Mesenchymal stem cell (in vitro differentiated cells and primary cell): Measurements from ENCODE around the gene TMEM181.

Experiments used
- DNase-seq: peaks from one replicate; pipeline ENCODE4 v3.0.0-alpha.2; 2013
- H2AFZ ChIP-seq: one replicate; pipeline ENCODE4 v1.6.1; 2013; ENCODE audit warnings: low read depth, mild to moderate bottlenecking, control low read depth, inconsistent platforms, low read length, moderate library complexity
- H2AK5ac ChIP-seq: 2 replicates; pipeline ENCODE4 v1.6.1; 2013; ENCODE audit warnings: low read length, moderate library complexity, mild to moderate bottlenecking, inconsistent platforms; ENCODE audit not compliant: severe bottlenecking
- H2BK120ac ChIP-seq: one replicate; pipeline ENCODE4 v1.6.1; 2013; ENCODE audit warnings: low read depth, mild to moderate bottlenecking, inconsistent platforms, low read length, moderate library complexity
- H2BK12ac ChIP-seq, 2 experiments: one replicate each; pipeline ENCODE4 v1.6.1; 2013; ENCODE audit warnings: inconsistent platforms in 2 of 2, low read length in 2 of 2, mild to moderate bottlenecking in 2 of 2, moderate library complexity in 2 of 2, control low read depth in 1 of 2
- H2BK15ac ChIP-seq: one replicate; pipeline ENCODE4 v1.6.1; 2013; ENCODE audit warnings: mild to moderate bottlenecking, low read depth, inconsistent platforms; ENCODE audit not compliant: poor library complexity, severe bottlenecking
- H2BK5ac ChIP-seq: 2 replicates; pipeline ENCODE4 v1.6.1; 2013; ENCODE audit warnings: low read depth, mild to moderate bottlenecking, low read length, control low read depth, inconsistent platforms; ENCODE audit not compliant: poor library complexity, severe bottlenecking
- H3K14ac ChIP-seq, 2 experiments: one replicate each; pipeline ENCODE4 v1.6.1; 2013; ENCODE audit warnings: inconsistent platforms in 2 of 2, low read length in 2 of 2, control low read depth in 1 of 2, mild to moderate bottlenecking in 1 of 2, moderate library complexity in 1 of 2
- H3K18ac ChIP-seq, 2 experiments: one replicate each; pipeline ENCODE4 v1.6.1; 2013; ENCODE audit warnings: inconsistent platforms in 2 of 2, low read length in 2 of 2, control low read depth in 1 of 2, low read depth in 1 of 2, mild to moderate bottlenecking in 1 of 2
- H3K23ac ChIP-seq, 2 experiments: one replicate each; pipeline ENCODE4 v1.6.1; 2013; ENCODE audit warnings: inconsistent platforms in 2 of 2, low read length in 2 of 2, mild to moderate bottlenecking in 2 of 2, moderate library complexity in 2 of 2, control low read depth in 1 of 2
- H3K27ac ChIP-seq: 2 replicates; pipeline ENCODE4 v1.5.1; 2013; ENCODE audit warnings: mild to moderate bottlenecking, moderate library complexity, low read length, control low read depth, inconsistent platforms; ENCODE audit not compliant: poor library complexity, severe bottlenecking
- H3K27me3 ChIP-seq, 2 experiments: 2 replicates each; pipeline versions ENCODE4 v1.6.1 to v1.7.0; 2013; ENCODE audit warnings: low read length in 2 of 2, mild to moderate bottlenecking in 2 of 2, moderate library complexity in 2 of 2, control low read depth in 1 of 2, inconsistent platforms in 1 of 2; ENCODE audit not compliant: control insufficient read depth in 1 of 2, insufficient read depth in 1 of 2
- H3K36me3 ChIP-seq, 2 experiments: 2 replicates each; pipeline versions ENCODE4 v1.6.1 to v1.7.0; 2013; ENCODE audit warnings: low read length in 2 of 2, control low read depth in 1 of 2, inconsistent platforms in 1 of 2, low read depth in 1 of 2, mild to moderate bottlenecking in 1 of 2; ENCODE audit not compliant: insufficient read depth in 2 of 2, control insufficient read depth in 1 of 2
- H3K4ac ChIP-seq, 2 experiments: one replicate each; pipeline ENCODE4 v1.6.1; 2013; ENCODE audit warnings: inconsistent platforms in 2 of 2, low read length in 2 of 2, mild to moderate bottlenecking in 2 of 2, moderate library complexity in 2 of 2, control low read depth in 1 of 2, low read depth in 1 of 2
- H3K4me1 ChIP-seq: 2 replicates; pipeline ENCODE4 v1.6.1; 2013; ENCODE audit warnings: low read depth, low read length, control low read depth; ENCODE audit not compliant: control insufficient read depth, insufficient read depth
- H3K4me2 ChIP-seq: 2 replicates; pipeline ENCODE4 v1.6.1; 2013; ENCODE audit warnings: low read length, mild to moderate bottlenecking, inconsistent platforms; ENCODE audit not compliant: poor library complexity, severe bottlenecking
- H3K4me3 ChIP-seq, 2 experiments: 2 replicates each; pipeline versions ENCODE4 v1.5.1 to v1.7.0; 2013; ENCODE audit warnings: low read length in 2 of 2, mild to moderate bottlenecking in 2 of 2, control low read depth in 1 of 2, low read depth in 1 of 2; ENCODE audit not compliant: insufficient read depth in 1 of 2
- H3K79me1 ChIP-seq: replicated peaks from 2 replicates; pipeline ENCODE4 v1.6.1; 2013; ENCODE audit warnings: mild to moderate bottlenecking, control low read depth, low read length, inconsistent platforms; ENCODE audit not compliant: poor library complexity, severe bottlenecking
- H3K9ac ChIP-seq: 2 replicates; pipeline ENCODE4 v1.7.0; 2013; ENCODE audit warnings: mild to moderate bottlenecking, low read length, moderate library complexity
- H3K9me3 ChIP-seq: 2 replicates; pipeline ENCODE4 v1.7.0; 2013; ENCODE audit warnings: mild to moderate bottlenecking, low read length; ENCODE audit not compliant: control insufficient read depth
- H4K8ac ChIP-seq: one replicate; pipeline ENCODE4 v1.6.1; 2013; ENCODE audit warnings: inconsistent platforms, mild to moderate bottlenecking, low read length, moderate library complexity
- H4K91ac ChIP-seq: one replicate; pipeline ENCODE4 v1.6.1; 2013; ENCODE audit warnings: mild to moderate bottlenecking, low read length, inconsistent platforms
- WGBS: methylation state at CpG from one replicate; pipeline ENCODE4 v1.1.7; 2013; ENCODE audit warnings: mixed read lengths; 5-methylcytosine and 5-hydroxymethylcytosine counted together

The TMEM181 gene

DNA sequence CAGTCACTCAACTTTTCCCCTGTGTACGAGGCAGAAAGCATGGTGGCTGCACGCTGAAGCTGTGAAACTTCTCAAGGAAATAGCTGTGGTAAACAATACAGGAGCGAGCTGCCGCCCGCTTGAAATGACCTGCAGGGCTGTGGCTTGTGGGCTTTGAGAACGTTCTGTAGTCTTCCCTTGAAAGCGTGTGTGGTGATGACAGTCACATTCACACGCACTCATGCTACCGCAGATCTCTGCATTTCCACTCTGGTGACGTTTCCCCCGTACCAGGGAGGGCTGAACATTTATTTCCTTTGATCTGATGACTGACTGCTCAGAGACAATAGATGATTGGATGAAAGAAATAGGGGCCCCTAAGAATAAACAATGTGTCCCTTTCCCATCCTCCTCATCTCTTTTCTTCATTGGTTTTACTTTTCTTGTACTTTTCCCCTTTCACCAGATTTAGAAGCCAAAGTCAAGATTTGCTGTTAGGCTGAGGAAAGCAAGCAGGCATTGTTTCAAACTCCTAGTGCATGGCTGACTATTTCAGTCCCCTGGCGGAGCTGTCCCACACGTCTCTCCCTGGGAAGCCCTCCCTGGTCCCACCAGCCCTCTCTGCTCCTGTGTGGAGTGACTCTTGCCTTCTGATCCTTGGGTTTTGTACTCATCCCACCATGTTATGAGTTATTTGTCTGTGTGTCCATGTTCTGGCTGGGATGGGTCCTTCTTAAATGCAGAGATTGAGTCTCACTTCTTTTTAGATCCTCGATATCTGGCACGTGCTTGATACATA lies 93.9 kb downstream of the TMEM181 start:
- Histone ChIP-seq H3K4me3 (no peak overlapping the region), H4K8ac (peak overlapping the region; percentile 88), H3K4me2 (no peak overlapping the region), H2BK12ac (peak overlapping the region; percentile 98), H3K9me3 (no peaks in the 10 kb centered on the region), H2BK120ac (peak overlapping the region; percentile 73), H3K23ac (no peak overlapping the region), H3K9ac (peak overlapping the region; percentile 70), H2AFZ (no peak overlapping the region), H3K14ac (no peak overlapping the region), H4K91ac (peak overlapping the region; percentile 83), H2BK15ac (no peak overlapping the region), H3K4ac (peak overlapping the region; percentile 66 to 80), H3K79me1 (no peaks in the 10 kb centered on the region), H2AK5ac (no peak overlapping the region), H3K4me1 (peaks cover 20% of the 10 kb centered on the region), H3K27me3 (no peaks in the 10 kb centered on the region), H3K27ac (no peak overlapping the region), H2BK5ac (no peak overlapping the region), H3K18ac (peak overlapping the region; percentile 72 to 94), H3K36me3 (no peaks in the 10 kb centered on the region)
- 92% methylated on average over 15 of the region's 15 CpGs for WGBS
- peak; percentile 56 for DNase-seq

GRCh38 chr6:158654498-158654897 lies 94.6 kb downstream of the TMEM181 start:
- H3K14ac ChIP-seq, result no peak overlapping the region
- H2BK5ac ChIP-seq, result no peak overlapping the region
- no peak overlapping the region for H3K4me2 ChIP-seq
- WGBS, result 11% methylated on average over 4 of the region's 6 CpGs
- peak overlapping the region; percentile 70 for H3K9ac ChIP-seq
- peak overlapping the region; percentile 73 for H2BK120ac ChIP-seq
- H2BK12ac ChIP-seq, result peak overlapping the region; percentile 88 to 98
- no peak overlapping the region for H2AK5ac ChIP-seq
- no peak overlapping the region for H2AFZ ChIP-seq
- H3K18ac ChIP-seq, result peak overlapping the region; percentile 41 to 94
- no peak overlapping the region for H3K4me3 ChIP-seq
- H4K8ac ChIP-seq, result peak overlapping the region; percentile 88
- peak overlapping the region; percentile 66 to 80 for H3K4ac ChIP-seq
- H3K4me1 ChIP-seq, result peaks cover 15% of the 10 kb centered on the region
- no peak overlapping the region for H2BK15ac ChIP-seq
- peak overlapping the region; percentile 3 for H3K27ac ChIP-seq
- no peaks in the 10 kb centered on the region for H3K36me3 ChIP-seq
- H3K9me3 ChIP-seq, result no peaks in the 10 kb centered on the region
- H3K79me1 ChIP-seq, result no peaks in the 10 kb centered on the region
- DNase-seq, result peak; percentile 97
- no peaks in the 10 kb centered on the region for H3K27me3 ChIP-seq
- H4K91ac ChIP-seq, result peak overlapping the region; percentile 83
- H3K23ac ChIP-seq, result no peak overlapping the region

DNA sequence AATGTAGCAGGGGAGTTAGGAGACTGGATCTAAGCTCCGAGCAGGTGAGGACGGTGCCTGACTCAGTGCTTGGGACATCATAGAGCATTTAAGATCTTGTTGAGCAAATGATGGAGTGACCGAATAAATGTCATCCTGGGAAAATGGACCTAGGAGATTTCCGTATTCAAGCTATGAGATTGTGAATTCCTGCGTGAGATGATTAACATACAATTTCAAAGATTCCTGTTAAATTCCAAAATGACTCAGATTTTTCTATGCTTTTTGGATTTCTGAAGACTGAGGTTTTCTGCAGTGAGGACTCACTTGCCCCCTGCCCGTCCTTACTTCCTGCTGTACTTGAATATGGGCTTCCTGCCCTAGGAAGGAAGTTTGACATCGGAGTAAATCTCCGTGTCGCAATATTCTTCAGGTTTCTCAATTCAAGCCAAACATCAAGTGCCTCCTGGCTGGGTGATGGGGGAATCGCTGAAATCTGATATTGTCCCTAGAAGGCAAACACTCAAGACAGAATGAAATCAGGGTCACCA lies 95.1 kb downstream of the TMEM181 start:
- Histone ChIP-seq H3K79me1 (no peaks in the 10 kb centered on the region), H2AK5ac (no peak overlapping the region), H3K4me1 (peaks cover 14% of the 10 kb centered on the region), H3K9ac (peak overlapping the region; percentile 70), H3K14ac (no peak overlapping the region), H3K4me2 (no peak overlapping the region), H4K91ac (no peak overlapping the region), H3K27me3 (no peaks in the 10 kb centered on the region), H4K8ac (peak overlapping the region; percentile 29), H3K27ac (peak overlapping the region; percentile 3), H3K18ac (peak overlapping the region in 1 of 2 experiments; percentile 7), H2BK12ac (peak overlapping the region in 1 of 2 experiments; percentile 81), H2BK120ac (no peak overlapping the region), H3K23ac (no peak overlapping the region), H3K4ac (peak overlapping the region in 1 of 2 experiments; percentile 54), H2BK5ac (no peak overlapping the region), H3K9me3 (no peaks in the 10 kb centered on the region), H2BK15ac (no peak overlapping the region), H3K36me3 (no peaks in the 10 kb centered on the region), H2AFZ (no peak overlapping the region), H3K4me3 (no peak overlapping the region)
- peak; percentile 87 for DNase-seq
- 62% methylated on average over 9 of the region's 10 CpGs for WGBS
